ENCODE results near the gene GGACT.

DNA sequence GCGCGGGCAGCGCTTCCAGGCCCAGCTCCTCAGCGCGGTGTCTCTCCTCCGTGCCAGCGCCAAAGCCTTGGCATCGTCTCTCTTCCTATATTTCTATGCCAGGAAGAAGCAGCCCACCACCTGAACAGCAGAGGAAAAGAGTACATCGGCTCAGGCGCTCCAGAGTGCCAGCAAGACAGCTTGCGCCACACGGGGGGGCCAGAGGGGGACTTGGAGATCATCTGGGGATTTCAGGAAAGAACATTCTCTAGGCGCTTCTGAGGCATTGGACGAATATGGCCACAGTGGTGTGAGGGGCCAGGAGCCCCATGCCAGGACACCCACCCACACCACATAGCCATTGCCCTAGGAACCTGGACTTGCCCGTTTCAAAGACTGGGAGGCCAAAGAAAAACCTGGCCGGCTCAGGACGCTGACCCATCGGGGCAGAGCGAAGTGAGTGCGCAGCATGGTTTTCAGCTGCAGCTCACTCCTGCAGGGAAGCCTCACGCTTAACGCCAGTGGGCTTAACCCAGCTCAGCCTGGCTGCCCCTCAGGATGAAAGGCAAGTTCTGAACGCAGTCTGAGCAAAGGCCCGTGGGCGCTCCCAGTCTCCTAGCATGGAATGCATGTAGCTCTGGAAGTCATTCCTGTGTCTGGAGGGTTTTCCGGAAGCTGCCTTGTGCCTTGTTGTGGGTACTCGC, 62.1 kb downstream of the GGACT start:
- TF ChIP-seq CTCF (IDR thresholded peaks at IDR 0.05) (no peak), POLR2A (IDR thresholded peaks at IDR 0.05) (no peak)

Measured in Peyer's patch (tissue), 4 donors.